ENCODE measurements around the gene MYO1E.
A peak's percentile ranks its signal among the peaks of the same experiment; 100 is the strongest.

MYO1E gene

GRCh38 chr15:59221511-59222505 is 150.9 kb downstream of the MYO1E start:
- peak; percentile 91 for DNase-seq

- no peak for DNase-seq
Measured at GRCh38 chr15:59218710-59219109, 154.0 kb downstream of the MYO1E start.

- no peak for DNase-seq
Measured at GRCh38 chr15:59217876-59218498, 154.7 kb downstream of the MYO1E start.

GRCh38 chr15:59216911-59217310 is 155.8 kb downstream of the MYO1E start:
- no peak for DNase-seq

GRCh38 chr15:59210186-59210585 is 162.5 kb downstream of the MYO1E start:
- DNase-seq: no peak

GRCh38 chr15:59208613-59209249 is 163.9 kb downstream of the MYO1E start:
- DNase-seq: no peak

GRCh38 chr15:59206623-59207183 is 166.0 kb downstream of the MYO1E start, which contains the start of gene LDHAL6B:
LDHAL6B (plus strand) TSS chr15:59206843; CDS start chr15:59206941, 98 bp downstream.
- DNase-seq: no peak

GRCh38 chr15:59205839-59206622 is 166.6 kb downstream of the MYO1E start:
- no peak for DNase-seq

- no peak for DNase-seq
Measured at GRCh38 chr15:59203657-59204056, 169.0 kb downstream of the MYO1E start.

GRCh38 chr15:59203008-59203407 is 169.7 kb downstream of the MYO1E start:
- no peak for DNase-seq

GRCh38 chr15:59200560-59200959 is 172.1 kb downstream of the MYO1E start:
- peak; percentile 51 for DNase-seq

GRCh38 chr15:59199626-59200465 is 172.8 kb downstream of the MYO1E start:
- DNase-seq: peak; percentile 86

GRCh38 chr15:59197454-59197853 is 175.2 kb downstream of the MYO1E start:
- no peak for DNase-seq

- no peak for DNase-seq
Measured at GRCh38 chr15:59196416-59196815, 176.3 kb downstream of the MYO1E start.

- no peak for DNase-seq
Measured at GRCh38 chr15:59194639-59195325, 177.9 kb downstream of the MYO1E start.

GRCh38 chr15:59191855-59192237 is 180.8 kb downstream of the MYO1E start:
- peak; percentile 96 for DNase-seq

- no peak for DNase-seq
Measured at GRCh38 chr15:59190291-59190690, 182.4 kb downstream of the MYO1E start.

- DNase-seq: no peak
Measured at GRCh38 chr15:59189241-59189640, 183.4 kb downstream of the MYO1E start.

GRCh38 chr15:59186501-59186900 is 186.2 kb downstream of the MYO1E start:
- DNase-seq: no peak

- DNase-seq: no peak
Measured at GRCh38 chr15:59185725-59186124, 186.9 kb downstream of the MYO1E start.

Data from fibroblast of skin of right biceps (primary cell).